Smooth muscle cell of the pulmonary artery (primary cell): ENCODE results near the gene PI4K2B. TPM values are rescaled to one million over a fixed set of nuclear protein-coding genes. Genes with fewer than 3 reads are reported as not detected.

Source experiments
- total RNA-seq: library from RNA; depleted of rRNA; stranded (reverse); fragments of >200 nt; gene quantifications from 2 replicates; pipeline ENCODE4 v1.2.3, GENCODE V29; 2014

PI4K2B gene
- 14.5 and 22.8 TPM in 2 replicates for total RNA-seq

DNA sequence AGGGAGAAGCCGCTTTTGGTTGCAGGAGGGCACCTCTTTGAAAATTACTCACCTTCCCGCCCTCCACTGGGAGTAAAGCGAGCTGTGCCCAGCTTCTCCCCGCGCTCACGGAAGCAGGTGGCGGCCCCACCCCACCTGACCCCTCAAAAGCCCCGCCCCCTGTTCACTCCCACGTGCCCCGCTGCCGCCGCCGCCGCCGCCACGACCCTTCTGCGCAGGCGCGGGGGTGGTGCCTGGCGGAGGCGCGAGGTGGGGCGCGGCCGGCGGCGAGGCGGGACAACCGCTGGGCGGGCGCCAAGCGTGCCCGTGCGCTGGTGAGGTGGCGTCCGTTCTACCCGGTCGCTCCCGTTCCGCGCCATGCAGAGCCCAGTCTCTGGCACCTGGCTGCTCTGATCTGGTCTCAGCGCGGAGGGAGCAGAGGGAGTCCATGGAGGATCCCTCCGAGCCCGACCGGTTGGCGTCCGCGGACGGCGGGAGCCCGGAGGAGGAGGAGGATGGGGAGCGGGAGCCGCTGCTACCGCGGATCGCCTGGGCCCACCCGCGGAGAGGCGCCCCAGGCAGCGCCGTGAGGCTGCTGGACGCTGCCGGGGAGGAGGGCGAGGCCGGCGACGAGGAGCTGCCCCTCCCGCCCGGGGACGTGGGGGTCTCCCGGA is at the start of gene PI4K2B:
Gene PI4K2B (plus strand): TSS at position 297 of the 653 bp plus-strand sequence. CDS start 131 bp downstream, at position 428.

DNA sequence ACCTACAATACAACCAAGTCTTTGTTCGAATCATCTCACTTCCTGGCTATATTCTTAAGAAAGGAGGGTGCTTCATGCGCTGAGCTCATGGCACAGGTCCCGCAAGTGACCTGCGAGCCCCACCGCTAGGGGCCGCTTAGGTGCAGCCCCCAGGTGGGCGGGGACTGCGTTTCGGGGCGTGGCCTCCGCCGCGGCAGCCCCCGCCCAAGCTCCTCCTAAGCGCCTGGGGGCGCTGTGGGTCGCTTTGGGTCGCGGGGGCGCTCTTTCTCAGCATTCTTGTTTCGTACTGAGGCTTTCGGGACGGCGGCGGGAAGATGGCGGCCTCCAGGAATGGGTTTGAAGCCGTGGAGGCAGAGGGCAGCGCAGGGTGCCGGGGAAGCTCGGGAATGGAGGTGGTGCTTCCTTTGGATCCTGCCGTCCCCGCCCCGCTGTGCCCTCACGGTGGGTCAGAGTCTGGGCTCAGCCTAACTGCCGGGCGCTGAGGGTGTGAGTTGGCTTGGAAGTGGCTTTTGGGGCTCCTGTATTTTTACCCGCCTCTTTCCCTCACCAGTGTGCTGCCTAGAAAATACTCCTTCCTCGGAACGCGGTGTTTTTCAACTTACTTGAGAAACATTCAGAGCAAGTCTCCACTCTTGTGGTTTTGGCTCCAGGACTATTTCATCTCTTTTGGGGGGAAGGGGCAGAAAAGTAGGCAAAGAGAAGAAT is 78.8 kb downstream of the PI4K2B start, which contains the start of gene ZCCHC4:
Gene ZCCHC4 (plus strand): TSS at position 279 of the 705 bp plus-strand sequence. CDS start 36 bp downstream, at position 315.

Other genes with a start within 250 kb of the PI4K2B start
- gene LGI2, start 203.1 kb upstream of the PI4K2B start, total RNA-seq: 0.23 and 0.59 TPM in 2 replicates
- gene SEPSECS, start 73.6 kb upstream of the PI4K2B start, total RNA-seq: 5.9 and 8.5 TPM in 2 replicates
- gene ZCCHC4, start 78.7 kb downstream of the PI4K2B start, total RNA-seq: 11.6 and 11.7 TPM in 2 replicates
- 18.4 and 26.5 TPM in 2 replicates for gene ANAPC4, start 143.2 kb downstream of the PI4K2B start, total RNA-seq